BLaER1 (cell line): ENCODE measurements around the gene IFNL3.

Experiments
- H3K27ac ChIP-seq: shearing (Covaris generic); formaldehyde crosslinking; 2 replicates; pipeline ENCODE4 v1.8.1; 2022
- H3K27me3 ChIP-seq: shearing (Covaris generic); formaldehyde crosslinking; 2 replicates; pipeline ENCODE4 v1.8.1; 2022
- H3K36me3 ChIP-seq: shearing (Covaris generic); formaldehyde crosslinking; 2 replicates; pipeline ENCODE4 v1.8.1; 2022
- H3K4me1 ChIP-seq: shearing (Covaris generic); formaldehyde crosslinking; 2 replicates; pipeline ENCODE4 v1.8.1; 2022
- H3K4me2 ChIP-seq: shearing (Covaris generic); formaldehyde crosslinking; 2 replicates; pipeline ENCODE4 v1.8.1; 2022
- H3K4me3 ChIP-seq: shearing (Covaris generic); formaldehyde crosslinking; 2 replicates; pipeline ENCODE4 v1.8.1; 2022
- H3K9ac ChIP-seq: shearing (Covaris generic); formaldehyde crosslinking; 2 replicates; pipeline ENCODE4 v1.8.1; 2022
- H3K9me3 ChIP-seq: shearing (Covaris generic); formaldehyde crosslinking; 2 replicates; pipeline ENCODE4 v1.8.1; 2022
- H4K20me1 ChIP-seq: shearing (Covaris generic); formaldehyde crosslinking; 2 replicates; pipeline ENCODE4 v1.8.1; 2022
- Cebpa-rat ChIP-seq: shearing (Covaris generic); IDR thresholded peaks from 2 replicates; pipeline ENCODE4 v1.8.1; 2022

The IFNL3 gene

GRCh38 chr19:39265321-39265916, 20.6 kb upstream of the IFNL3 start:
- no peak for TF ChIP-seq Cebpa-rat
- H3K4me2 ChIP-seq = peak overlapping the region; percentile 71
- peaks cover 15% of the 10 kb centered on the region for H3K27me3 ChIP-seq

GRCh38 chr19:39264306-39265290, 19.8 kb upstream of the IFNL3 start:
- peaks cover 13% of the 10 kb centered on the region for H3K9me3 ChIP-seq
- no peaks in the 10 kb centered on the region for H4K20me1 ChIP-seq
- peaks cover 15% of the 10 kb centered on the region for H3K27me3 ChIP-seq
- H3K27ac ChIP-seq = 0 out of 2 replicates have a peak overlapping the region, but pooled peaks have one; percentile 2
- peaks cover 38% of the 10 kb centered on the region for H3K4me1 ChIP-seq
- no peak for TF ChIP-seq Cebpa-rat
- no peak overlapping the region for H3K4me3 ChIP-seq
- no peaks in the 10 kb centered on the region for H3K36me3 ChIP-seq
- peak overlapping the region; percentile 71 for H3K4me2 ChIP-seq
- H3K9ac ChIP-seq = no peak overlapping the region

More at GRCh38 chr19:39265321-39265916, 20.6 kb upstream of the IFNL3 start:
- Histone ChIP-seq H3K9ac (no peak overlapping the region), H3K4me1 (peaks cover 45% of the 10 kb centered on the region), H3K36me3 (no peaks in the 10 kb centered on the region), H3K4me3 (no peak overlapping the region), H3K9me3 (peaks cover 13% of the 10 kb centered on the region), H3K27ac (no peak overlapping the region), H4K20me1 (no peaks in the 10 kb centered on the region)

DNA sequence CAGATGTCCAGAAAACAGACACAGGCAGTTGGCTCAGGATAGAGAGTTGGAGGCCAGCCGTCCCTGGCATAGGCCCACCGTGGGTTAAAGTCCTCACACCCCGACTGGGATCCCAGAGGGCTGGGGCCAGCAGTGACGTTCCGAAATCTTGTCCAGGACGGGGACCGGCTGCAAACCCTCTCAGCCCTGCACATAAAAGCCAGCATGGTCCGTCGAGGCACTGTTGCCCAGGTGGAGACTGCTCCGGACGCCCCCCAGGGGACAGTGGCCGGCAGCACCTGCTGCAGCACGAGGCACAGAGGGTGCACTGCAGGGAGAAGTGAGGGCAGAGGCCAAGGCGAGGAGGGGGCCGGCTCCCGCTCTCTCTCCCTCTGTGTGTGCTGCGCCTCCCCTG, 19.1 kb upstream of the IFNL3 start:
- H3K9ac ChIP-seq = no peak overlapping the region
- H4K20me1 ChIP-seq = no peaks in the 10 kb centered on the region
- no peak overlapping the region for H3K4me3 ChIP-seq
- no peak for TF ChIP-seq Cebpa-rat
- peak overlapping the region; percentile 71 for H3K4me2 ChIP-seq
- peaks cover 15% of the 10 kb centered on the region for H3K27me3 ChIP-seq
- peaks cover 13% of the 10 kb centered on the region for H3K9me3 ChIP-seq
- 0 out of 2 replicates have a peak overlapping the region, but pooled peaks have one; percentile 2 for H3K27ac ChIP-seq
- H3K36me3 ChIP-seq = no peaks in the 10 kb centered on the region
- H3K4me1 ChIP-seq = peaks cover 40% of the 10 kb centered on the region

DNA sequence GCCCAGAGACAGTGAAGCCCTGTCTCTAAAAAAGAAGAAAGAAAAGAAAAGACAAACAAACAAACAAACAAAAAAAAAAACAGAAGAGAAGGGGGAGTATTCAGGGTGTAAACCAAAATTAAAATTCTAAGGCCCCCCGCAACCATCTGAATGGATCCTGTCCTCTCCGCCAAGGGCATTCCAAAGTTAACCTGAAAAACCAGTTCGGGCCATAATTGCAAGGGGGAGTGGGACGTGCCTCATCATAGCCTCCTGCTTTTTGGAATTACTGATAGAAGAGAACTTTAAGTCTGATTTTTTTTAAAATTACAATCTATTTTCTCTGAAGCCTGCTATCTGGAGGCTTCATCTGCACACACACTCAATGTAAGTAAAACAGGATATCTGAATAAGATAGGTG, 17.7 kb upstream of the IFNL3 start:
- Histone ChIP-seq H3K36me3 (no peaks in the 10 kb centered on the region), H3K27ac (no peak overlapping the region), H3K9ac (no peak overlapping the region), H3K4me1 (peaks cover 54% of the 10 kb centered on the region), H4K20me1 (no peaks in the 10 kb centered on the region), H3K4me3 (no peak overlapping the region), H3K9me3 (peaks cover 15% of the 10 kb centered on the region), H3K4me2 (peak overlapping the region; percentile 71), H3K27me3 (peaks cover 15% of the 10 kb centered on the region)
- TF ChIP-seq Cebpa-rat = no peak

GRCh38 chr19:39261704-39262103, 16.9 kb upstream of the IFNL3 start:
- Histone ChIP-seq H3K4me2 (no peak overlapping the region), H3K4me1 (peaks cover 60% of the 10 kb centered on the region), H3K36me3 (no peaks in the 10 kb centered on the region), H4K20me1 (no peaks in the 10 kb centered on the region), H3K27ac (no peak overlapping the region), H3K9ac (no peak overlapping the region), H3K9me3 (peaks cover 23% of the 10 kb centered on the region), H3K27me3 (peaks cover 15% of the 10 kb centered on the region), H3K4me3 (no peak overlapping the region)
- no peak for TF ChIP-seq Cebpa-rat

- peaks cover 26% of the 10 kb centered on the region for H3K9me3 ChIP-seq
- no peak for TF ChIP-seq Cebpa-rat
- H4K20me1 ChIP-seq = no peaks in the 10 kb centered on the region
- no peak overlapping the region for H3K9ac ChIP-seq
- H3K4me1 ChIP-seq = peaks cover 57% of the 10 kb centered on the region
- H3K4me2 ChIP-seq = no peak overlapping the region
- H3K27me3 ChIP-seq = no peaks in the 10 kb centered on the region
- no peak overlapping the region for H3K4me3 ChIP-seq
- H3K27ac ChIP-seq = no peak overlapping the region
- no peaks in the 10 kb centered on the region for H3K36me3 ChIP-seq
These were observed 12.4 kb upstream of the IFNL3 start for GRCh38 chr19:39257227-39257626.

DNA sequence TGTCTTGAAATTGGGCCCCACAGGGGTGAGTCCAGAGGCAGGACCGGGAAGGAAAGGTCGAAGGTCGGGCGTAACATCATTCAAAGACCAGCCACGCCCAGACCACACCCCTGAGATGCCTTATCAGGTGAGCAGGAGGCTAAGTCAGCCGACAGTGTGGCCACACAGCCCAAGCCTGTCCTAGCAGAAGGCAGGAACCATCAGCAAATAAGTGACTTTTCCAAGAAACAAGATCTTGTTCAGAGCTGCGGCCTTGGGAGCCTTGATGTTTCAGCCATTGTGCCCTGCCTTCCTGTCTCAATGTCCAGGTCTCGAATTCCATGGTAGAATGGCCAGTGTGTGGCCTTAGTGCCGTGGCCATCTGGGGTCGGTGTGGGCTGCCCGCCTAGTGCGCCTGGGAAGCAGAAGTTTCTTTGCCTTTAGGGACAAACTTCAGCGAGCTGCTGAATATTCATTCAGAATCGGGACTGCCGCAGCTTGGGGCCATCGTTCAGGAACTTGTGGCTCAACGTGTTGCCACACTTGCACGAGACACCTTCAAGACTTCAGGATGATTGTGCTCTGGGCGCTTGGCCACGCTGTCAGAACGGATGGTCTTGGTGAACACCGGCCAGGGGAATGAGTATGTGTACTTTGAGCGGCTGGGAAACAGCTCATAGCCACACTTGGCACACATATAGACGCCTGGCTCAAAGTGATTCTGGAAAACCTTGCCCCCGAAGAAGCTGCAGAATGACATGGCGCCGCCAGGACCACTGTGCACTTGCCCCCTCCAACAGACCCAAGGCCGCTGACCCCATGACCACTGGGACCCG, 9.9 kb upstream of the IFNL3 start:
- Histone ChIP-seq H3K4me1 (peaks cover 79% of the 10 kb centered on the region), H3K27me3 (no peaks in the 10 kb centered on the region)

GRCh38 chr19:39253374-39254149, 8.8 kb upstream of the IFNL3 start:
- Histone ChIP-seq H3K4me3 (no peak overlapping the region), H3K9ac (peak overlapping the region; percentile 8; the same call in 1 of the 2 replicates), H3K27ac (peak overlapping the region; percentile 84), H3K4me2 (peak overlapping the region; percentile 73), H4K20me1 (no peaks in the 10 kb centered on the region), H3K36me3 (no peaks in the 10 kb centered on the region), H3K9me3 (peaks cover 26% of the 10 kb centered on the region), H3K4me1 (peaks cover 82% of the 10 kb centered on the region), H3K27me3 (no peaks in the 10 kb centered on the region)
- no peak for TF ChIP-seq Cebpa-rat

More for the DNA sequence above, 9.9 kb upstream of the IFNL3 start:
- H3K36me3 ChIP-seq = no peaks in the 10 kb centered on the region
- peaks cover 26% of the 10 kb centered on the region for H3K9me3 ChIP-seq
- no peak for TF ChIP-seq Cebpa-rat
- peak overlapping the region; percentile 24; the same call in 1 of the 2 replicates for H3K4me2 ChIP-seq
- H3K27ac ChIP-seq = peak overlapping the region; percentile 60; the same call in 1 of the 2 replicates
- no peaks in the 10 kb centered on the region for H4K20me1 ChIP-seq
- no peak overlapping the region for H3K4me3 ChIP-seq
- no peak overlapping the region for H3K9ac ChIP-seq

DNA sequence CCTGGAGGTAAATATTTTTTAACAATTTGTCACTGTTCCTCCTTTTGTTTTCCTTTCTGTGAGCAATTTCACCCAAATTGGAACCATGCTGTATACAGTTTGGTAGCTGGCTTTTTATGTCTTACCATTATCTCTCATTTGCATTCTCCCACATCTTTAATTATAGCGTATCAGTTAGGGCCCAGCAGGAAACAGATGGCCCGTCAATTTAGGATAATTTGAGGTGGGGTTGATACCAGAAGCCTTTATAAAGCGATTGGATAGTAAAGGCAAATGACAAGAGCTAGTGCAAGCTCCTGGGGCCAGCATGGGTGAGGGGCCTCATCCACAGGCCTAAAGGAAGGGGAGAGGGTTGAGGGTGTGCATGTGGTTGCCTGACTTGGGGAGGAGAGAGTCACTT, 7.7 kb upstream of the IFNL3 start:
- H3K9ac ChIP-seq = peak overlapping the region; percentile 36; the same call in 1 of the 2 replicates
- H3K4me1 ChIP-seq = peaks cover 81% of the 10 kb centered on the region
- H3K4me2 ChIP-seq = peak overlapping the region; percentile 73
- no peak overlapping the region; the same call in 1 of the 2 replicates for H3K4me3 ChIP-seq
- no peaks in the 10 kb centered on the region for H4K20me1 ChIP-seq
- H3K27me3 ChIP-seq = no peaks in the 10 kb centered on the region
- TF ChIP-seq Cebpa-rat = no peak
- H3K9me3 ChIP-seq = peaks cover 31% of the 10 kb centered on the region
- no peaks in the 10 kb centered on the region for H3K36me3 ChIP-seq
- peak overlapping the region; percentile 84 for H3K27ac ChIP-seq
